ENCODE data around the gene NMB.

The NMB gene

GRCh38 chr15:84609818-84610525 lies 48.0 kb downstream of the NMB start:
- no peak for DNase-seq

DNA sequence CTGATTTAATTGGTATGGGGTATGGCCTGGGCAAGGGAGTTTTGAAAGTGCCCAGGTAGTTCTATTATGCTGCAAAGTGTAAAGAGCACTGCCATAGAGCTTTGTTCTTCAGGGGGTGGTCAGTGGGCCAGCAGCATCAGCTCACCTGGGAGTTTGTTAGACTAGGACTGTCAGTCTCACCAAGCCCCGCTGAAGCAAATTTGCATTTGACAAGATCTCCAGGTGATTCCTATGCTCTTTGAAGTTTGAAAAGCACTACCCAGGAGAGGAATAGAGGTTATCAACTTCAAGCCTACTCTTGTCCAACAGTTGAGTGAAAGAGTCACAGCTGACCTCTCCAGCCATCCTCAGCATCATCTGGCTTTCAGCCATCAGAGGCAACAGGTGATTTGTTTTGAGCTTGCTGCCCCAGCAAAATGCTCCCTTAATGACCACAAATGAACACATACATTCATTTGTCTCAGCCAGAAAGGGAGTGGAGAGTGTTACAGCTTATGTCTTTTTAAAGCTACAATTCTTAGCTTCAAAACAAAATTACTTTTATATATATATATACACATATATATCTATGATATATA lies 49.2 kb downstream of the NMB start:
- no peak for DNase-seq

DNA sequence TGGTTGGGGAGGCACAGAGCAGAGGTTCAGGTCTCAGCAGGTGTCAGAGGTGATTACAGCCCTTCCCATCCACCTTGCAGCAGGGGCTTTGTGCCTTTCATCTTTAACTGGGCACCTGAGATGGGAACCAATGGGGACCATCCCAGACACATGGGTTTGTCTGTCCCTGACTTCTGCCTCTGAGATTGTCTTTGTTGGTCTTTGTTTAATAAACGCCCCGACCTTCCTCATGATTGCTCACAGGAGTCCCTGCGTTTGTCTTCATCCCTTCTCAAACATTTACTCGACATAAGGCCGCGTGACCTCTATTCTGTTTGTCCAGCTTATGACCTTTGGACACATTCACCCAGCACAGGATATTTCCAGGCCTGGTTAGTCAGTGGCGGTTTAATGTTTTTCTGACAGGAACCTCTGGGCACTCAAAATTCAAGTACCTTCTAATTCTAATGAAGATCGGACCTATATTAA lies 51.3 kb downstream of the NMB start:
- DNase-seq, result no peak

- no peak for DNase-seq
Measured at GRCh38 chr15:84605554-84605882, 52.5 kb downstream of the NMB start.

Data from DMS 273 treated with DMSO at 0.1 percent for 48 hours (cell line).